Activated CD8-positive, alpha-beta memory T cell treated with anti-CD3 and anti-CD28 coated beads, Interleukin-2, amount 50 U/mL, for 1 hour (primary cell): Measurements from ENCODE around the gene RILP.

Source experiments
- DNase-seq: peaks from one replicate; pipeline ENCODE4 v3.0.0-alpha.2; 2020; ENCODE audit errors: extremely low read depth

The RILP gene

GRCh38 chr17:1629504-1630310, 20.0 kb downstream of the RILP start:
- DNase-seq, result peak; percentile 48

GRCh38 chr17:1628856-1629503, 20.7 kb downstream of the RILP start:
- peak; percentile 70 for DNase-seq

- no peak for DNase-seq
Observed at GRCh38 chr17:1627982-1628855, 21.4 kb downstream of the RILP start, which contains the start of gene SLC43A2. Gene SLC43A2, minus strand, starts transcription at chr17:1628834. Its CDS starts 960 bp downstream, at chr17:1627874.

GRCh38 chr17:1627182-1627981, 22.3 kb downstream of the RILP start:
- DNase-seq, result no peak

- DNase-seq, result no peak
Observed at GRCh38 chr17:1626333-1626732, 23.3 kb downstream of the RILP start.

GRCh38 chr17:1625581-1625980, 24.1 kb downstream of the RILP start:
- no peak for DNase-seq

- no peak for DNase-seq
Observed at GRCh38 chr17:1625053-1625452, 24.6 kb downstream of the RILP start.

GRCh38 chr17:1624650-1625049, 25.0 kb downstream of the RILP start:
- DNase-seq, result no peak

GRCh38 chr17:1623057-1623630, 26.5 kb downstream of the RILP start:
- no peak for DNase-seq

GRCh38 chr17:1621273-1621954, 28.3 kb downstream of the RILP start:
- no peak for DNase-seq

- no peak for DNase-seq
Observed at GRCh38 chr17:1620486-1620885, 29.2 kb downstream of the RILP start.

GRCh38 chr17:1617620-1618174, 32.0 kb downstream of the RILP start:
- no peak for DNase-seq

GRCh38 chr17:1616101-1616500, 33.6 kb downstream of the RILP start:
- no peak for DNase-seq

- no peak for DNase-seq
Observed at GRCh38 chr17:1612400-1612799, 37.3 kb downstream of the RILP start.

GRCh38 chr17:1611715-1612114, 38.0 kb downstream of the RILP start:
- DNase-seq, result no peak

- no peak for DNase-seq
Observed at GRCh38 chr17:1608676-1609075, 41.0 kb downstream of the RILP start.

GRCh38 chr17:1607971-1608320, 41.7 kb downstream of the RILP start:
- no peak for DNase-seq

- DNase-seq, result no peak
Observed at GRCh38 chr17:1606352-1606985, 43.2 kb downstream of the RILP start.

GRCh38 chr17:1605681-1606351, 43.9 kb downstream of the RILP start:
- no peak for DNase-seq
